Activated CD4-positive, alpha-beta T cell treated with anti-CD3 and anti-CD28 coated beads, Interleukin-2, amount 10 ng/mL, durations not matched to agents 24 days and 14 days (primary cell): ENCODE measurements around the gene TTLL5. TPM values are rescaled to one million over a fixed set of nuclear protein-coding genes. Genes with fewer than 3 reads are reported as not detected.

Experiments
- DNase-seq: peaks from one replicate; pipeline ENCODE4 v3.0.0; 2022
- H3K27ac Mint-ChIP-seq: one replicate; pipeline ENCODE4 v1.8.0; 2022; ENCODE audit warnings: mild to moderate bottlenecking, mixed read lengths
- H3K27me3 Mint-ChIP-seq: one replicate; pipeline ENCODE4 v1.8.0; 2022; ENCODE audit warnings: mixed read lengths
- H3K36me3 Mint-ChIP-seq: one replicate; pipeline ENCODE4 v1.8.0; 2022; ENCODE audit warnings: low read depth, mild to moderate bottlenecking, mixed read lengths
- H3K4me1 Mint-ChIP-seq: one replicate; pipeline ENCODE4 v1.8.0; 2021; ENCODE audit warnings: mixed read lengths
- H3K4me3 Mint-ChIP-seq: one replicate; pipeline ENCODE4 v1.8.0; 2022; ENCODE audit warnings: mild to moderate bottlenecking, moderate library complexity, mixed read lengths
- H3K9me3 Mint-ChIP-seq: one replicate; pipeline ENCODE4 v1.8.0; 2021; ENCODE audit warnings: mixed read lengths
- intact Hi-C: fragments of 100-400 bp; cut with micrococcal nuclease; formaldehyde crosslinking; loops from one replicate; pipeline ENCODE4 v1.15.1; 2023
- total RNA-seq: library from RNA; stranded (reverse); gene quantifications from 2 replicates; pipeline ENCODE4 v1.2.3, GENCODE V29; 2022

The TTLL5 gene
- total RNA-seq, 1 donor from 2014 or later, result 35.5 TPM

DNA sequence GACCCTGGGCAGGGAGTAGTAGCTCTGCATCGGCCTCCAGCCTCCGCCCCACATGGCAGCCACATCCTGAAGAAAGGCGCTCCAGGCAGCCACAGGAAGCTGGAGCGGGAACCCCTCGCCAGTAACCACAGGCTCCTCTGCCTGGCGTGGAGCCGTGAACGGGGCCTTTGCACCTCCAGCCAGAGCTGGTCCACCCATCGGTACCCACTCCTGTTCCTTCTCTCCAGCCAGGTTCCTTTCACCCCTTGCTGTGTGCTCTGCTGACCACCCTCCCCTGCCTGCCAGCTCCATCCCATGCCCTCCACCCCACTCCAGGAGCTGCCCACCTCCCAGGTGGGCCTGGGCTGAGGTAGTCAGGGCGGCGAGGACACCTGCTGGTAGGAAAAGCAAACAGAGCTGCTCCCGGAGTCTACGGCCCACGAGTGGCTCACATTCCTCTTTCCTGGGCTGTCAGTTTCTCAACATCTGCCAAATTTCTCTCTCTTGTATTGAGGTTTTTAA is 318.1 kb downstream of the TTLL5 start:
- peak; percentile 71 for DNase-seq
- Mint-ChIP-seq H3K27me3 (peaks cover 10% of the 10 kb centered on the region), H3K27ac (no peak overlapping the region), H3K4me1 (peaks cover 30% of the 10 kb centered on the region), H3K36me3 (no peaks in the 10 kb centered on the region), H3K9me3 (no peaks in the 10 kb centered on the region), H3K4me3 (no peak overlapping the region)
- intact Hi-C loops, result no loop called here

DNA sequence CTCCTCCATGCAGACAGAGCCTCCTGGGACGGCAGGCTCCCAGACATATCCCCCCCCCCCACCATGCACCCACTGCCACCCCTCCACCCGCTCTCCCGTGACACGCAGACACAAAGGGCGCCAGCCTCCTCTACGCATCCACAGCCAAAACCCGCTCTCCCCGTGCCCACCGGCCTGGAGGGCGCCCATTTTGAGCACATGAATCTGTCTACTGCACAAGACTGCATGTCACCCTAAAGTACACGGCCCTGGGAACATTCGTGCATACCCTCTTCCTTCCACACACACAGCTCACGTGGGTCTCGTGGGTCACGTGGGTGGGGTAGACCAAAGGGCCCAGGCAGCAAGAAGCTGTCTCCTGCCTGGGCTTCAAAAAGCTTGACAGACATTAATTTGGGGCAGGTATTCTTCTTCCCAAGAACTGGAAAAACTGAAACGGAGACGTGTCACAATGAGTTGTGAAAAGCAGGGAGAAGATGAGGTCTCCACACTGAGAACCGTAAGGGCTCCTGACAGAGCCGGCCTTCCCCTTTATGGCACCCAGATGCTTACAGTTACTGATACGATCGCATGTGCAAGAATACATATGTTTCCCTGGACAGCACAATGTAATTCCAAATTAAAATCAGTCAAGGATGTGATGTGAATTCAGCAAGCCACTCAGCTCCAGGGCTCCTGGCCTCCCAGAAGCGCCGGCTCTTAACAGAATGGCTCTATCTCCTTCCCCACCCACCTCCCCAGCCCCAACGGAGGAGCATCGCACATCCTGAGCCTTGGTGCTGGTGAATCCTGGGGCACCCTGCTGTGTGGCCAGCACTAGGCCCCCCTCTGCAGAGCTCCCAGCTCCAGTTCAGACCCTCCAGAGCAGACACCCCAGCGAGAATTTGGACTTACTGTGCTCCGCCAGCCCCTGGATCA is 318.9 kb downstream of the TTLL5 start:
- no peaks in the 10 kb centered on the region for H3K36me3 Mint-ChIP-seq

DNA sequence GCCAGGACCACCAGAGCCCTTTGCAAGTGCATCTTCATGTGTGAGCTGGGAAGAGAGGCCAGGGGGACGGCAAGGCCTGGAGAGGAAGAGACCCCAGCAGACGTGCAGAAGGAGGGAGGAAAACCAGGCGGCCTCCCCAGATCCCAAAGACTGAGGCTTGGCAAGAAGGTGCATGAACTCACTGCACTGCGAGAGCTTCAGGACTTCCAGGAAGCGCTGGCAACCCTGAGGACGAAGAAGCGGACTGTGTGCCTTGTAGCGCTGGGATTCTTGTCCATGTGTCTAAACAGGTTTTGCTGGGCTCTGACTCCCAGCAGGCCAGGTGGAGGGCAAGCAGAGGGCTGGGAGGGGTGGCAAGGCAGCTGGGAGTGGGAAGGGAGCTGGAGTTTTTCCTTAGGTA is 319.8 kb downstream of the TTLL5 start:
- H3K36me3 Mint-ChIP-seq, result peaks cover 2% of the 10 kb centered on the region
- peaks cover 33% of the 10 kb centered on the region for H3K4me1 Mint-ChIP-seq
- intact Hi-C loops, result loop anchor here (1.0 to 10.0 kb wide), 2 partner anchors 174 to 404 kb away; partner anchors contain the start of gene GPATCH2L
- no peak for DNase-seq
- peak overlapping the region; percentile 63 for H3K27ac Mint-ChIP-seq
- H3K9me3 Mint-ChIP-seq, result no peaks in the 10 kb centered on the region
- peaks cover 13% of the 10 kb centered on the region for H3K27me3 Mint-ChIP-seq
- H3K4me3 Mint-ChIP-seq, result peak overlapping the region; percentile 84

More for the DNA sequence above, 318.9 kb downstream of the TTLL5 start:
- Mint-ChIP-seq H3K9me3 (no peaks in the 10 kb centered on the region), H3K4me3 (no peak overlapping the region), H3K27ac (no peak overlapping the region), H3K27me3 (peaks cover 13% of the 10 kb centered on the region), H3K4me1 (peaks cover 30% of the 10 kb centered on the region)
- intact Hi-C loops, result loop anchor here (10.0 kb wide), 1 partner anchor 175 kb away; the partner anchor contains the start of gene GPATCH2L
- DNase-seq, result no peak

DNA sequence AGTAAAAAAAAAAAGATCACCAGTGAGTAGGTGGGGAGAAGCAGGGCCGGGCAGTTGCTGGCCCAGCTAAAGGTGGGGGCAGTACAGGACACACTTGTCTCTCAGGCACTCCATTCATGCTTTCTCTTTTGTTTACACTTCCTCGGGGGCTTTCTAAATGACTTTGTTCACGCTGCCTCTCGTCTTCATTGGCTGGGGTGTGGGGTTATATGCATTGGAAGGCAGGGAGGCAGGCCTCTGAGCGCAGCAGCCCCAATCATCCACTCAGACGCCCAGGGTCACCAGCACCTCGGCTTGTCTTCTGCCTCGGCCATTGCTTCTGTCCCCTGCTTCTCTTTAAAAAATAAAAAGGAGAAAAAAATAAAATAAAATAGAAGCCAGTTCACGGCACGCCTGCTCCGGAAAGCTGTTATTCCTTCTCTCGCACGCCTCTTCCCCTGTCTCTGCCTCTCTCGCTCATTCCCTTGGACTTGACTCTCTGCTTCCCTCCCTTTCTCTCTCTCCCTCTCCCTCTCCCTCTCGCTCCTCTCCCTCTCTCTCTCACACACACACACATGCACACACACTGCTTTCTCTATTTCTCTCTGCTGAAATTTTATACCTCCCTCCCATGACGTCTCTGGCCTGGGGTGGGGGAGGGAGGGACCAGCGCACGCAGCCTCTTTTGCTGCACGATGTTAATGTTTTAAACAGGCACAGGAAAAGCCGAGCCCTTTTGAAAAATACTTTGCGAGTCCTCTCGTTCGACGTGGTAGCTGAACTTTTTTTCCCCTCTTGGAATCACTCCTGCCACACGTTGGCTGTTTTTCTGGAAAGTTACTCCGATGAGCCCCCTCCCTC is 320.6 kb downstream of the TTLL5 start, which contains the start of gene TGFB3:
Gene TGFB3 (minus strand): TSS at position 570 of the 840 bp plus-strand sequence. CDS start 1,102 bp downstream, outside the sequence.
- peak within 1 kb of the TSS; percentile 80 for H3K27ac Mint-ChIP-seq
- H3K36me3 Mint-ChIP-seq, result peaks cover 2% of the 10 kb centered on the region
- intact Hi-C loops, result loop anchor here (1.0 to 10.0 kb wide), 5 partner anchors 75 to 404 kb away; partner anchors contain the start of genes ERG28, GPATCH2L and TTLL5
- H3K4me3 Mint-ChIP-seq, result peak within 1 kb of the TSS; percentile 84
- no peaks in the 10 kb centered on the region for H3K9me3 Mint-ChIP-seq
- H3K4me1 Mint-ChIP-seq, result peaks cover 38% of the 10 kb centered on the region
- peaks cover 14% of the 10 kb centered on the region for H3K27me3 Mint-ChIP-seq
- DNase-seq, result peak; percentile 82

DNA sequence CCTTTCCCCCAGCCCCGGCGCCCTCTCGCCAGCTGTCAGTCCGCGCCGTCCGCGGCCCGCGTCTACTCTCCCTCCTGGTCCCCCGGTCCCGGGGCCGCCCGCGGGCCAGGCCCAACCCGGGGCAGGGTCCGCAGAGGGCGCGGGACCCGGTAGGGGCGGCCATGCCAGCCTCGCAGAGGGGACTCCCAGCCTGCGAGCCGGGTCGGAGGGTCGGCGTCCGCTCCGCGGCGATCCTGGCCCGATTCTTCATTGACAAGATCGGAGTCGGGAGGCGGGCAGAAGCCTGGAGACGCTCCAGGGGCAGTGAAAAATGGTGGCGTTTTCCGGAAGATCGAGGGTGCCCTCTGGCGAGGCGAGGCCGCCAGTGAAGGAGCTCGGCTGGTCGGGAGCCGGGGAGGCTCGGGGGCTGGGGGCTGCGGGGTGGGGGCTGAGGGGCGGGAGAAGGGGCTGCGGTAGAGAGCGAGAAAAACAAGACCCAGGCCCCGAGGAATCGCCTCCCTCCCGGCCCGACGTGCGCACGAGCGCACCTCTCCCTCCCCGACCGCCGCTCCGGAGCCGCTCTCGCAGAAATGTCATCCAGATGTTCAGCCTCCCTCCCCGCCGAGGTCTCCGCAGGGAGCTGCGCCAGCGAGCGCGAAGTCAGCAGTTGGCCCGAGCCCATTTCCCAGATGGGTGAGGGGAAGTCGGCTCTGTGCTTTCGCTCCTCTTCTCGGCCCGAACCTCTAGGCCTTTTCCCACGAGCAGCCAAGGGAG is 321.4 kb downstream of the TTLL5 start:
- Mint-ChIP-seq H3K27ac (peak overlapping the region; percentile 74), H3K4me3 (peak overlapping the region; percentile 84), H3K4me1 (peaks cover 40% of the 10 kb centered on the region), H3K27me3 (peaks cover 14% of the 10 kb centered on the region), H3K36me3 (peaks cover 2% of the 10 kb centered on the region), H3K9me3 (no peaks in the 10 kb centered on the region)
- intact Hi-C loops, result loop anchor here (1.0 to 10.0 kb wide), 4 partner anchors 76 to 322 kb away; partner anchors contain the start of genes ERG28, GPATCH2L and TTLL5
- DNase-seq, result peak; percentile 94

DNA sequence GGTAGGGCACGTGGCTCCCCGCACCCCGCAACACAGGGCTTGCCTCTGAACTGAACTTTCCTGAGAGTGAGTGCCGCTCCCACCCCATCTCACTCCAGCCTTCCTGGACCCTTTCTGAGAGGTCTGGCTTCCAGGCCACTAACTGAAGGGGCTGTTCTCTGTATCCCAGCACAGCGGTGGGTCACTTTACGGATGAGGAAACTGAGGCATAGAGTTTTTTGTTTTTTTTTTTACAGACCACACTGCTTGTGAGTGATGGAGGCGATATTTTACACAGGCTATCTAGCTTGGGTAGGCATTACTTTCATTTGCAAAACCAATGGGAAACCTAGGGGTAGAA is 321.9 kb downstream of the TTLL5 start:
- peak overlapping the region; percentile 84 for H3K4me3 Mint-ChIP-seq
- H3K27me3 Mint-ChIP-seq, result peaks cover 14% of the 10 kb centered on the region
- peaks cover 38% of the 10 kb centered on the region for H3K4me1 Mint-ChIP-seq
- peak overlapping the region; percentile 74 for H3K27ac Mint-ChIP-seq
- H3K9me3 Mint-ChIP-seq, result no peaks in the 10 kb centered on the region
- intact Hi-C loops, result loop anchor here (2.0 to 10.0 kb wide), 2 partner anchors 172 to 322 kb away; partner anchors contain the start of genes ERG28, GPATCH2L and TTLL5
- DNase-seq, result no peak
- H3K36me3 Mint-ChIP-seq, result peaks cover 2% of the 10 kb centered on the region

DNA sequence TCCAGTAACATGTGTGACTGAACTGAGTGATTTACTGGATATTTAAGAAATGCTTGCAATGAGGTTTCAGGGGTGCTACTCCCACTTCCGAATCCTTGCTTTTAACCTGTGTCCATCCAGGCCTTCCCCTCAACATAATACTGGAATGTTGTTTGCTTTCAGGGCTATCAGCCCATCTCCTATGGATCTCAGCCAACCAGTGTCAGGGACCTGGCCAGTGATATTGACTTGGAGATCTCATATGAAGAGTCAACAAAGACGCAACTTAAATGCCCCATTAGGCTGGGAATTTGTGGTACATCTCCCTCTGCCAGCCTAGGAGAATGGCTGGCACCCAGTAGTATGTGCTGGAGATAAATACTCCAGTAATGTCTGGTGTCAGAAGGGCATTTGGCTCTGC is 323.6 kb downstream of the TTLL5 start:
- H3K27ac Mint-ChIP-seq, result no peak overlapping the region
- no peaks in the 10 kb centered on the region for H3K9me3 Mint-ChIP-seq
- DNase-seq, result peak; percentile 55
- no peak overlapping the region for H3K4me3 Mint-ChIP-seq
- intact Hi-C loops, result loop anchor here (10.0 kb wide), 1 partner anchor 170 kb away; the partner anchor contains the start of gene GPATCH2L
- peaks cover 28% of the 10 kb centered on the region for H3K4me1 Mint-ChIP-seq
- peaks cover 2% of the 10 kb centered on the region for H3K36me3 Mint-ChIP-seq
- peaks cover 14% of the 10 kb centered on the region for H3K27me3 Mint-ChIP-seq

DNA sequence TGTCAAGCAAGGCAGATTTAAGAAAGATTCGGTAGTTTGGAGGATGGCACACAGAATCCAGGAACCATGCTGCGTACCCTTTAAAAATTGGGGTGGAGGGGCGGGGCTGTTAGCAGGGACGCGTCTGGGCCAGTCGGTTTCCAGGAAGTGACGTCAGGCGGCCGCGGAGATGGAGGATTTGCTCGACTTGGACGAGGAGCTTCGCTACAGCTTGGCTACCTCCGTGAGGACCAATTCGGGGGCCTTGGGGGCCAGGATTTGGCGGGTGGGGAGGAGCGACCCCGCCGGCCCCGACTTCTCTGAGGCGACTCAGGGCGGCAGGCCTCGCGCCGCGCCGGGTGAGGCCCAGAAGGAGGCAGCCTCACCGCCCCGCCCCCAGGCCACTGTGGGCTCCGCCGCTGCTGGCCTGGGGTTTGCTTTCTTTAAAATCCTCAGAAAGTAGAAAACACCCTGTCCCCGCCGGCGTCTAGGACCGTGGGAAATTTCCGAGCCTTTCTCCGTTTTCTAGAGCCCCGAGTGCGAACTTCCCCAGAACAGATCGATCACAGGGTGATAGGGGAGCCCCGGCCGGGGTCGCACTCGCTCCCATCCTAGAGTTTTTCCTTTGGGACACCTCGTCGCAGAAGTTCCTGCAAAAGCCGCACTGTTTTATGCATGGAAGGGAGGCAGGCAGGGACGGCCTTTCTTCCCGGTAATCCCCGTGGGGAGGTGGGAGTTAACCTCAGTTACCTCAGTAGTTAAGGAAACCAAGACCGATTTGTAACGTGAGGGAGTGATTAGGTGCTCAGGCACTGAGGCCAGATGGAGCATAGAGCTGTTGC is 324.8 kb downstream of the TTLL5 start, which contains the start of gene IFT43:
Gene IFT43 (plus strand): TSS at position 146 of the 821 bp plus-strand sequence. CDS start 24 bp downstream, at position 170.
- intact Hi-C loops, result loop anchor here (10.0 kb wide), 1 partner anchor 169 kb away; the partner anchor contains the start of gene GPATCH2L
- H3K4me1 Mint-ChIP-seq, result peaks cover 23% of the 10 kb centered on the region
- H3K9me3 Mint-ChIP-seq, result no peaks in the 10 kb centered on the region
- DNase-seq, result peak; percentile 97
- peaks cover 2% of the 10 kb centered on the region for H3K36me3 Mint-ChIP-seq
- peak within 1 kb of the TSS; percentile 69 for H3K27ac Mint-ChIP-seq
- peak within 1 kb of the TSS; percentile 89 for H3K4me3 Mint-ChIP-seq
- peaks cover 14% of the 10 kb centered on the region for H3K27me3 Mint-ChIP-seq

DNA sequence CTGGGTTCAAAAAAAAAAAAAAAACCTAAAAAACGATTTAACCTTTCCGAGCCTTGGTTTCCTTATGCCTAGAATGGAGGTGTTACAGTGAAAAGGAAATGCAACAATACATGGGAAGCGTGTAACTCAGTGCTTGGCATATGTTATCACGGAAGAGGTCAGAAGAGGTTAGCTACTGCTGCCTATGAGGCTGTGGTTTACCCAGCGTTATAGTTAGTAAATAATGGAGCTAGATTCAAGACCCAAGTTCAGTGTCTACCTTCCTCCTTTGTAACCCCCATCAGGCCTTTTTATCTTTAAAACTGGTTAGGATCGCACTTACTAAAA is 325.4 kb downstream of the TTLL5 start:
- H3K27me3 Mint-ChIP-seq, result peaks cover 14% of the 10 kb centered on the region
- H3K27ac Mint-ChIP-seq, result no peak overlapping the region
- DNase-seq, result no peak
- peaks cover 18% of the 10 kb centered on the region for H3K4me1 Mint-ChIP-seq
- H3K36me3 Mint-ChIP-seq, result peaks cover 2% of the 10 kb centered on the region
- peak overlapping the region; percentile 89 for H3K4me3 Mint-ChIP-seq
- no peaks in the 10 kb centered on the region for H3K9me3 Mint-ChIP-seq
- intact Hi-C loops, result loop anchor here (10.0 kb wide), 1 partner anchor 168 kb away; the partner anchor contains the start of gene GPATCH2L

DNA sequence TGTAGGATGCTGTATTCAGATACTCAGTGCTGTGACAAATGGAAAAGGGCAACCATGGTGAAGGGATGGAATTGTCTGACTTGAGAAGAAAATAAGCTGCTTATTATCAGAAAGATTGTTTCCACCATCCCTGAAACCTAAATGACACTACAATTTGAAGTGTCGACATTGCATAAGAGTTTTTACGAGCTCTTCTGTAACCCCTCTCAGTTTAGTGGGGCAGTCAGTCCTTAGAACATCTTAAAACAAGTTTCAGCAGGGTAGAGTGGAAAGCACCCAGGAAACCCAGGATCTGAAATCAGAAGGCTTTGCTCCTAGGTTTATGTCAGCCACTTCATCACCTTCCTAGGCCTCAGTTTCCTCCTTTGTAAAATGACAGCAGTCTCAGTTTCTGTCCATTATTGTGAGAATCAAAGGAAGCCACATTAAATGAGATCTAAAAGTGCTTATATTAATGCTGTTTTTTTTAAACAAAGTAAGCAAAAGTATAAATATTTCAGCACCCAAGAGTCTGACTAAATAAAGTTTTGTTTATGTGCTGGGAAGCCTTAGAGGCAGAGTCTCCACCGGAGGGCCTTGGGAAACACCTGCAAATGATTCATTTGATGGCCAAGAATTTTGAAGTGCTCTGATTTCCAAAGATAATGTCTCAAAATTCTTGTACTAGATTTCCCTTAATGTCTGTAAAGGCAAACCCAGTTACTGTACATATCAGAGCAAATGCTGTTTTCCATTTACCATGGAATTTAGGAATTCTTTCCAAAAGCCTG is 326.3 kb downstream of the TTLL5 start:
- no peak overlapping the region for H3K4me3 Mint-ChIP-seq

DNA sequence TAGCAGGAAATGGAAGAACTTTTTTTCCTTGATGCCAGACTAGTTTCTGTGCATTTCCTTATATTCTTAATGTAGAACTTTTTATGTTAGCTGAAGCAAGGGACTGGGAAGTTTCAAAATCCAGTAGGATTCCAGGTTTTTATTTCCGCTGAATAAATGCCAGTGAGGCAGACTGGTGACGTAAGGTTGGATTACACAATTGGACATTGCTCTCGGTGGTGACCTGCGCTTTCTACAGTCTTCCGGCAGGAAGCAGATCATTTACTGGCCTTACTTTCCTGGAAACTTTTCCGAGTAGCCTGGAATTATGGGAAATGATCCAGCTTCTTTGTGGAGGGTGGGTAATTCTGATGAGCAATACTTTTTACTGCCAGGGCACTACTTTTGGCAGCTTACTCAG is 328.1 kb downstream of the TTLL5 start:
- Mint-ChIP-seq H3K27ac (no peak overlapping the region), H3K9me3 (no peaks in the 10 kb centered on the region), H3K4me1 (peaks cover 14% of the 10 kb centered on the region), H3K27me3 (peaks cover 4% of the 10 kb centered on the region), H3K36me3 (peaks cover 2% of the 10 kb centered on the region), H3K4me3 (no peak overlapping the region)
- DNase-seq, result no peak
- intact Hi-C loops, result loop anchor here (10.0 kb wide), 1 partner anchor 166 kb away; the partner anchor contains the start of gene GPATCH2L

More for the DNA sequence above, 326.3 kb downstream of the TTLL5 start:
- Mint-ChIP-seq H3K27me3 (peaks cover 14% of the 10 kb centered on the region), H3K9me3 (no peaks in the 10 kb centered on the region), H3K36me3 (peaks cover 2% of the 10 kb centered on the region), H3K27ac (no peak overlapping the region), H3K4me1 (peaks cover 14% of the 10 kb centered on the region)
- intact Hi-C loops, result loop anchor here (10.0 kb wide), 1 partner anchor 167 kb away; the partner anchor contains the start of gene GPATCH2L
- DNase-seq, result no peak
